ENCODE data around the gene UNC13C. TPM values are rescaled to one million over a fixed set of nuclear protein-coding genes. Genes with fewer than 3 reads are reported as not detected.

The UNC13C gene
- total RNA-seq, 1 donor from 2014 or later, result 0.22 TPM

DNA sequence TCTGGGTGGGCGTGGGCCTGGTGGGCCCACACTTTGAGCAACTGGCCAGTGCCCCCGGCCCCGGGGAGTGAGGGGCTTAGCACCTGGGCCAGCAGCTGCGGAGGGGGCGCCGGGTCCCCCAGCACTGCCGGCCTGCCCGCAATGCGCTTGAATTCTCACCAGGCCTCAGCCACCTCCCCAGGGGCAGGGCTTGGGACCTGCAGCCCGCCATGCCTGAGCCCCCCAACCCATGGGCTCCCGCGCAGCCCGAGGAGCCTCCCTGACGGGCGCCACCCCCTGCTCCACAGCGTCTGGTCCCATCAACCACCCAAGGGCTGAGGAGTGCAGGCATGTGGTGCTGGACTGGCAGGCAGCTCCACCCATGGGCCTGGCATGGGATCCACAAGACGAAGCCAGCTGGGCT is 484.3 kb downstream of the UNC13C start:
- no peak for DNase-seq
- Histone ChIP-seq H3K27me3 (ENCODE audit: low read depth) (no peaks in the 10 kb centered on the region), H3K4me1 (no peaks in the 10 kb centered on the region), H3K9me3 (replicated peaks) (peaks cover 44% of the 10 kb centered on the region), H3K36me3 (no peaks in the 10 kb centered on the region), H3K27ac (replicated peaks) (no peak overlapping the region), H3K4me3 (no peak overlapping the region)
- TF ChIP-seq, protein P1, sequence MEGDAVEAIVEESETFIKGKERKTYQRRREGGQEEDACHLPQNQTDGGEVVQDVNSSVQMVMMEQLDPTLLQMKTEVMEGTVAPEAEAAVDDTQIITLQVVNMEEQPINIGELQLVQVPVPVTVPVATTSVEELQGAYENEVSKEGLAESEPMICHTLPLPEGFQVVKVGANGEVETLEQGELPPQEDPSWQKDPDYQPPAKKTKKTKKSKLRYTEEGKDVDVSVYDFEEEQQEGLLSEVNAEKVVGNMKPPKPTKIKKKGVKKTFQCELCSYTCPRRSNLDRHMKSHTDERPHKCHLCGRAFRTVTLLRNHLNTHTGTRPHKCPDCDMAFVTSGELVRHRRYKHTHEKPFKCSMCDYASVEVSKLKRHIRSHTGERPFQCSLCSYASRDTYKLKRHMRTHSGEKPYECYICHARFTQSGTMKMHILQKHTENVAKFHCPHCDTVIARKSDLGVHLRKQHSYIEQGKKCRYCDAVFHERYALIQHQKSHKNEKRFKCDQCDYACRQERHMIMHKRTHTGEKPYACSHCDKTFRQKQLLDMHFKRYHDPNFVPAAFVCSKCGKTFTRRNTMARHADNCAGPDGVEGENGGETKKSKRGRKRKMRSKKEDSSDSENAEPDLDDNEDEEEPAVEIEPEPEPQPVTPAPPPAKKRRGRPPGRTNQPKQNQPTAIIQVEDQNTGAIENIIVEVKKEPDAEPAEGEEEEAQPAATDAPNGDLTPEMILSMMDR (IDR thresholded peaks at IDR 0.05; ENCODE audit: borderline replicate concordance), result no peak
- intact Hi-C loops (cut with micrococcal nuclease), result no loop called here

DNA sequence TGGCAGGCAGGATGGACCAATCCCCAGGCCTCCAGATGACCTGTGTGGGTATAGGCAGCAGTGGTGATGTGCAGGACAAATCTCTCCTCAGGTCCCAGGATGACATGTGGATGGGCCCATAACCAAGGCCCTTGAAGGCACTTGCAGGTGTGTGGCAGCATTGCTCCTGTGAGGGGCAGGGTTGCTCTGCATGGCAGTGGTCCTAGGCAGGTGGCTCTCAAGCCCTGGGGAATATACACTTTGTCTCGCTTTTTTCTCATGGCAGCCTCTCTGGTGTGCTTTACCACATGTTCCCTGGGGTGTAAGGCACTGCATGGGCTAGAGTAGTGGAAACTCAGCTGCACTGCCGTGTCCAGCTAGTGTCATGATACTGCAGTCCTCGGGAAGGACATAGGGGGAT is 503.6 kb downstream of the UNC13C start:
- DNase-seq, result no peak
- Histone ChIP-seq H3K36me3 (no peaks in the 10 kb centered on the region), H3K27me3 (ENCODE audit: low read depth) (no peaks in the 10 kb centered on the region), H3K4me3 (no peak overlapping the region), H3K9me3 (replicated peaks) (peaks cover 27% of the 10 kb centered on the region), H3K27ac (replicated peaks) (no peak overlapping the region), H3K4me1 (no peaks in the 10 kb centered on the region)
- intact Hi-C loops (cut with micrococcal nuclease), result no loop called here
- TF ChIP-seq, protein P1 (IDR thresholded peaks at IDR 0.05; ENCODE audit: borderline replicate concordance), result no peak

DNA sequence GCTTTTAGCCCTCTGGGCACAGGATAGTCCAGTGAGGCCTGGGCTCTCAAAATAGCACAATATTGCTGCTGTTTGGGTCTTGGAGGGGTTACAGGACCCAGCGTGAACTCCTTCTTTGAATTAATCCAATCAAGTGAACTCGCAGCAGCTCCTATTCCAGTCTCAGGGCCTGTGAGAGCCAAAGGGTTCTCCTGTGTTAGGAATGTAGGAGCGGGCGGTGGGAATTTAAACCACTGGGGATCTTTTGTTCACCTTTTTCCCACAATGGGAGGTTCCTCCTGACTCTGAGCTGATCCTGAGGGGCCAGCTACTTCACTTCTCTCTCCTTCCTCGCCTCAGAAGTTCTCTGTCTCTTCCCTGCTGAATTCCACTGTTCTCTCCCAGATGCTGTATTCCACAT is 504.0 kb downstream of the UNC13C start:
- H3K9me3 ChIP-seq (replicated peaks), result peaks cover 27% of the 10 kb centered on the region
- H3K27me3 ChIP-seq (ENCODE audit: low read depth), result no peaks in the 10 kb centered on the region
- no peak for DNase-seq
- no peak overlapping the region for H3K4me3 ChIP-seq
- H3K36me3 ChIP-seq, result no peaks in the 10 kb centered on the region
- intact Hi-C loops (cut with micrococcal nuclease), result no loop called here
- no peak overlapping the region for H3K27ac ChIP-seq (replicated peaks)
- H3K4me1 ChIP-seq, result no peaks in the 10 kb centered on the region
- TF ChIP-seq, protein P1 (IDR thresholded peaks at IDR 0.05; ENCODE audit: borderline replicate concordance), result no peak

DNA sequence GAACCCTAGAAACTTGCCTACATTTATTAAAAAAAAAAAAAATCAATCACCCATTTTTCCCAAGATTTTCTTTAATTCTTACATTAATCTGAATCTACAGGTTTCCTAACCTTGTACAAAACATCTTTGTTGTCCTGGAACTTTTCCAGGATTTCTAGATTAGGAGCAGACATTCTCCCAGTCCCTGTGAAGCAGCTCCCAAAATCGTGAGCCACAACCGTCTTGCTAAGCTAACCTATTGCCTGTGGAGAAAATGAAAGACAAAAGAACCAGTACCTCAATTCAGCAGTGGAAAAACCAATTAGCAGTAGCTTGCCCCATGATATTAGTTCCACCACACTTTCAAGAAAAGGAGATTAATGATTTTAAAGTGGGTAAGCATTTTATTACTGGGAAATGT is 522.1 kb downstream of the UNC13C start:
- Histone ChIP-seq H3K9me3 (replicated peaks) (no peaks in the 10 kb centered on the region), H3K27me3 (ENCODE audit: low read depth) (no peaks in the 10 kb centered on the region), H3K27ac (replicated peaks) (no peak overlapping the region), H3K4me3 (no peak overlapping the region), H3K36me3 (no peaks in the 10 kb centered on the region), H3K4me1 (no peaks in the 10 kb centered on the region)
- TF ChIP-seq, protein P1 (IDR thresholded peaks at IDR 0.05; ENCODE audit: borderline replicate concordance), result no peak
- no peak for DNase-seq
- intact Hi-C loops (cut with micrococcal nuclease), result no loop called here

DNA sequence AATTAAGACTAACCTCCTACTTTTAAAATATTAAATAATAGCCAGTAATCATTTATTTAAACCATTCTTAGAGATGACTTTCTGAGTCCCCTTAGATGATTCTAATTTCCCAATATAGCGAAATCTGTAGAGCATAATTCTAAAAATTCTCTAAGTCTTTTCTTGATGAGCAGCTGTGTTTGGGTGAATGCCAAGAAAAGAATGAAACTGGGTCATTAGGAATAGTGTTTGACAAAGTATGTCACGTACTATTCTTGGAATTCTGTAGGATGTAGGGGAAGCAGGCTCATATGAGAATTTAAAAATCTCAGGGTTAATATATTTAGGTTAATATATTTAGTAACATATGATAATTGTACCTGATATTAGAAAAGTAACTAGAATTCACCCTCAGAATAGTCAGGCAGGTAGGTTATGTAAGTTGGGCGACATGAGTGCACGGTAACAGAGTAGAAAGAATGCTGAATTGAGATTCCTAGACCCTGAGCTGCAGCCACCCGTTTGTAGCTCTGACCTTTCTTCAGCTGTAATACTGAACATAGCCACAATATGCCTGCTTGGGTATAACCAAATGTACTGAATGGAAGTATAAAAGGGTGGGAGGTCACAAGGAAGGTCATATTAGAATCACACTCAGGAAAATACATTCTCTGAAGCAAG is 524.3 kb downstream of the UNC13C start:
- no peak for DNase-seq
- intact Hi-C loops (cut with micrococcal nuclease), result no loop called here
- Histone ChIP-seq H3K27ac (replicated peaks) (no peak overlapping the region), H3K4me3 (no peak overlapping the region), H3K9me3 (replicated peaks) (no peaks in the 10 kb centered on the region), H3K4me1 (no peaks in the 10 kb centered on the region), H3K27me3 (ENCODE audit: low read depth) (no peaks in the 10 kb centered on the region), H3K36me3 (no peaks in the 10 kb centered on the region)
- TF ChIP-seq, protein P1 (IDR thresholded peaks at IDR 0.05; ENCODE audit: borderline replicate concordance), result no peak
